ENCODE data around the gene LPGAT1. TPM values are rescaled to one million over a fixed set of nuclear protein-coding genes. Genes with fewer than 3 reads are reported as not detected.

Gene LPGAT1, protein sequence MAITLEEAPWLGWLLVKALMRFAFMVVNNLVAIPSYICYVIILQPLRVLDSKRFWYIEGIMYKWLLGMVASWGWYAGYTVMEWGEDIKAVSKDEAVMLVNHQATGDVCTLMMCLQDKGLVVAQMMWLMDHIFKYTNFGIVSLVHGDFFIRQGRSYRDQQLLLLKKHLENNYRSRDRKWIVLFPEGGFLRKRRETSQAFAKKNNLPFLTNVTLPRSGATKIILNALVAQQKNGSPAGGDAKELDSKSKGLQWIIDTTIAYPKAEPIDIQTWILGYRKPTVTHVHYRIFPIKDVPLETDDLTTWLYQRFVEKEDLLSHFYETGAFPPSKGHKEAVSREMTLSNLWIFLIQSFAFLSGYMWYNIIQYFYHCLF
- total RNA-seq (2022; extraction: Qiagen RNA extraction): 23.9 to 35.0 TPM (median 32.5 TPM) in 5 replicates

DNA sequence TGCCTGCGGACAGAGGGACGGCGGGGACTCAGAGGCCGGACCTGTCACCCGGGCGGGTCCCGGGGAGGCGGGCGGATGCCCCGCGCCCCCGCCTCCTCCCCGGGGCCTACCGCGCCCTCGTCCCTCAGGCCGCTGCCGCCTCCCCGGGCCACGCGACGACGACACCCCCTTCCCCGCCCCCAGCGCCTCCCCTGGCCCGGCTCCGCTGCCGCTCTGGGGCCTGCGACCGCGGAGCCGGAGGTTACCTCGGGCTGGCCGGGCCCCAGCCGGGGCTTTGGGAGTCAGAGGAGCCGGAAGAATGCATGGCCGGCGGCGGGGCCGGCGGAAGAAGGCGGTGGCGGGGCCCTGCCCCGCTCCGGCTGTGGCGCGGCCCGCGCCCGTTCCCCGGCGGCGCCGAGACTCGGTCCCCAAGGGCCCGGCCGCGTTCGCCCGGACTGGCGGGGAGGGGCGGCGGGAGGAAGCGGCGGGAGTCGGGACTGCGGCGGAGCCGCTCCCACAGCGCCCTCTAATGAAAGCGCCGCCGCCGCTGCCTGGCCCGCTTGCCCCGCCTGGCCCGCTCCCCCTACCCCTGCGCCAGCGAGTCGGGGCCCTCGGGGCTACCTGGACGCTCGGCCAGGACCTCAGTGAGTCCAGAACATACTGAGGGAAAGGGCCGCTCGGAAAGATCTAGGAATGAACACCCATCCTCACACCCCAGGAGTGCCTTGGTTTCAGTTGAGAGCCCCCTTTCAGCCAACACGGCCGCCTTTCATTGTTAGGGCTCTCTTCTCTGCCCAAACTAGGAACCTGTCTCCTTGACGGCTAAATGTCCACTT, at the start of gene LPGAT1:
LPGAT1 (minus strand) TSS at position 436 of the 815 bp plus-strand sequence. CDS start 1,467 bp downstream, outside the sequence.

Other genes starting within 250 kb of the LPGAT1 start
- gene NEK2, start 155.1 kb downstream of the LPGAT1 start, total RNA-seq (2022; extraction: Qiagen RNA extraction): 35.7 to 45.1 TPM (median 43.0 TPM) in 5 replicates
- gene INTS7, start 204.8 kb upstream of the LPGAT1 start, total RNA-seq (2022; extraction: Qiagen RNA extraction): 15.5 to 21.0 TPM (median 17.9 TPM) in 5 replicates
- gene DTL, start 205.0 kb upstream of the LPGAT1 start, total RNA-seq (2022; extraction: Qiagen RNA extraction): 19.5 to 22.4 TPM (median 20.0 TPM) in 5 replicates